Fibroblast of pulmonary artery (primary cell): ENCODE measurements around the gene CCDC88A.

Experiments
- DNase-seq: peaks from one replicate; pipeline ENCODE4 v3.0.0-alpha.2; 2010; ENCODE audit warnings: low read depth
- H3K4me3 ChIP-seq: replicated peaks from 2 replicates; pipeline ENCODE4 v1.5.1; 2011; ENCODE audit warnings: low read depth, mild to moderate bottlenecking, control low read depth, low read length, moderate library complexity
- CTCF ChIP-seq: IDR thresholded peaks from 2 replicates; pipeline ENCODE4 v1.5.1; 2011; ENCODE audit warnings: mild to moderate bottlenecking, control low read depth, low read length, inconsistent platforms; ENCODE audit errors: missing control alignments

CCDC88A gene

GRCh38 chr2:55421326-55421725, 1.7 kb upstream of the CCDC88A start:
- no peak for DNase-seq
- H3K4me3 ChIP-seq: no peak overlapping the region
- no peak for TF ChIP-seq CTCF

- DNase-seq: no peak
- H3K4me3 ChIP-seq: peak overlapping the region; percentile 84
- no peak for TF ChIP-seq CTCF
Measured at GRCh38 chr2:55420871-55421270, 1.2 kb upstream of the CCDC88A start.

GRCh38 chr2:55420439-55420725, 726 bp upstream of the CCDC88A start:
- DNase-seq: no peak
- H3K4me3 ChIP-seq: peak overlapping the region; percentile 84
- TF ChIP-seq CTCF: no peak

- DNase-seq: peak; percentile 44
- H3K4me3 ChIP-seq: peak overlapping the region; percentile 84
- no peak for TF ChIP-seq CTCF
Measured at GRCh38 chr2:55419233-55419678, 400 bp downstream of the CCDC88A start.

- no peak for TF ChIP-seq CTCF
- peak overlapping the region; percentile 84 for H3K4me3 ChIP-seq
- DNase-seq: no peak
Measured at GRCh38 chr2:55418512-55419232, 984 bp downstream of the CCDC88A start.

GRCh38 chr2:55418072-55418471, 1.6 kb downstream of the CCDC88A start:
- peak; percentile 33 for DNase-seq
- peak overlapping the region; percentile 84 for H3K4me3 ChIP-seq
- no peak for TF ChIP-seq CTCF
